Gastrocnemius medialis (tissue), 4 donors: ENCODE data around the gene TBK1.

Source experiments
- CTCF ChIP-seq, 5 experiments: fragments of 450-650 bp in 3 of 5; fragments of 200-600 bp in 2 of 5; sonication (generic) in 2 of 5; IDR thresholded peaks in 4 of 5; conservative IDR thresholded peaks in 1 of 5; 1 replicate in 4 of 5; 2 replicates in 1 of 5; pipeline ENCODE4 v1.5.1; 2016 to 2019; ENCODE audit warnings: antibody characterized with exemption in 5 of 5, mild to moderate bottlenecking in 3 of 5, moderate library complexity in 3 of 5
- POLR2A ChIP-seq, 2 donors: fragments of 450-650 bp; IDR thresholded peaks; one replicate each; pipeline ENCODE4 v1.6.1; 2017; ENCODE audit warnings: antibody characterized with exemption in 2 of 2, mild to moderate bottlenecking in 2 of 2, moderate library complexity in 2 of 2

- TF ChIP-seq POLR2A (IDR thresholded peaks at IDR 0.05) (no peak), CTCF (IDR thresholded peaks at IDR 0.05 in 4 of 5, conservative IDR thresholded peaks at IDR 0.05 in 1 of 5) (no peak)
Measured at GRCh38 chr12:64526859-64527258, 74.9 kb downstream of the TBK1 start.
